COR-L47 (cell line): Measurements from ENCODE around the gene SCAP.
"Not testable (repeated sequence)": the region's sequence is repeated elsewhere in the genome, so short reads cannot be mapped to it uniquely, and the experiment has no call there.

Experiments
- DNase-seq: peaks from one replicate; lab custom pipeline; 2025; lab: John Stamatoyannopoulos, UW

Gene SCAP

DNA sequence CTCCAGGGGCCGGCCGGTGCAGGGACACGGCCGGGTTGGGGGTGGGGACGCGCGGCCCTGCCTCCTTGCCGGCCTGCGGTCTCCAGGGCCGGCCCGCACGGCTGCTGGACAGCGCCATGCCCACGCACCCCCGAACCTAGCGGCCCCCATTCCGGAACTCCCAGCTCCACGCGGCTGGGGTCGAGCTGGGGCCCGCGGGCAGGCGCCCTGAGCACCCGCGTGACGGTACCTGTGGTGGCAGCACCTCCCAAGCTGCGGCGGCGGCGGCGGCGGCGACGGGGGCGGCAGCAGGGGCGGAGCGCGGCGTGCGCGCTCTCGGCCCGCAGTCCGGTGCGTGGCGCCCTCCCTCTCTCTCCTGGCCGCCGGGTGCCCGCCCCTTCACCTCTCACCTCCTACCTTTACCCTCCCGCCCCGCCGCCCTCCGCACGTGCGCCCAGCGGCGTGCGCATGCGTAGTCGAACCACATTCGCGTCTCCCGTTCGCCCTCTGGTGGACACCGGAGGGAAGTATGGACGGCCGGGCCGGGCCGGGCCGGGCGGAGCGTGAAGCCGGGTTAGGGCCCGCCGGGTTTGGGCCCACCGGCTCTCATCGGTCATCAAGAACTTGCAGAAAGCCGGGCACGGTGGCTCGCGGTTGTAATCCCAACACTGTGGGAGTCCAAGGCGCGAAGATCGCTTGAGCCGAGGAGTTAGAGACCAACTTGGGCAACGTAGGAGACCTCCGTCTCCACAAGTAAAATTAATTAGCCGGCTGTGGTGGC, at the start of gene SCAP:
TSS of gene SCAP (minus strand) at position 372 of the 760 bp plus-strand sequence. CDS start 32,948 bp downstream, outside the sequence.
- peak; percentile 63 for DNase-seq

GRCh38 chr3:47523310-47524073, 47.8 kb upstream of the SCAP start:
- no peak for DNase-seq

- peak; percentile 75 for DNase-seq
Measured at GRCh38 chr3:47522082-47522987, 46.6 kb upstream of the SCAP start.

- DNase-seq = no peak
Measured at GRCh38 chr3:47520756-47521155, 45.0 kb upstream of the SCAP start.

DNA sequence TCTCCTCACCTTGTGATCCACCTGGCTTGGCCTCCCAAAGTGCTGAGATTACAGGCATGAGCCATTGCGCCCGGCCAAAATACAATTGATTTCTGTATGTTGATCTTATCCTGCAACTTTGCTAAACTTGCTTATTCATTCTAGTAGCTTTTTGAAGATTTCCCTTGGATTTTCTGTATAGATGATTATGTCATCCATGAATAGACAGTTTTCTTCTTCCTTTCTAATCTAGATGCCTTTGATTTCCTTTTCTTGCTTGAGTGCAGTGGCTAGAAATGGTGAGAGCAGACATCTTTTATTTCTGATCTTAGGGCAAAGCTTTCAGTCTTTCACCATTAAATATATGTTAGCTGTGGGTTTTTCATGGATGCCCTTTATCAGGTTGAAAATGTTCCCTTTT, 42.2 kb upstream of the SCAP start:
- DNase-seq = no peak

GRCh38 chr3:47515864-47516319, 40.2 kb upstream of the SCAP start:
- DNase-seq = no peak

DNA sequence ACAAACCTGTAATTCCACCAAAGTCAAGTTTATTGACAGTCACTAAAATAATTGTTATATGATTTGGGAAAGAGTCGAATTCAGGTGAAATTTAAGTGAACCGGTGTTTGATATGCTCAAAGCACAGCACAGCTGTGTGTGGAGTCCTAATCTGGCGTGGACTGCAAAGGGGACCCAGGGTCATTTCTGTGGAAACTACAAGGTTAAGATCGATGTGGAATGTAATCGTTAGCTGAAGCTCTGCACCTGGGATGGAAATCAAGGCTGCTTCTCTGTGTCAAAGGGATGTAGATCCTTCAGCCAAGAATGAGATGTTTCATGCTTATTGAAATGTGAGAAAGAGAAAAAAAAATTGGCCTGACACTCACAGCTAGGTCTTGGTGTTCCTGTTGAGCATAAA, 39.4 kb upstream of the SCAP start:
- DNase-seq = no peak

GRCh38 chr3:47513125-47513929, 37.6 kb upstream of the SCAP start, which contains the start of gene ELP6:
Gene ELP6, minus strand, starts transcription at chr3:47513712. Its CDS starts 122 bp downstream, at chr3:47513590.
- DNase-seq = peak; percentile 85

DNA sequence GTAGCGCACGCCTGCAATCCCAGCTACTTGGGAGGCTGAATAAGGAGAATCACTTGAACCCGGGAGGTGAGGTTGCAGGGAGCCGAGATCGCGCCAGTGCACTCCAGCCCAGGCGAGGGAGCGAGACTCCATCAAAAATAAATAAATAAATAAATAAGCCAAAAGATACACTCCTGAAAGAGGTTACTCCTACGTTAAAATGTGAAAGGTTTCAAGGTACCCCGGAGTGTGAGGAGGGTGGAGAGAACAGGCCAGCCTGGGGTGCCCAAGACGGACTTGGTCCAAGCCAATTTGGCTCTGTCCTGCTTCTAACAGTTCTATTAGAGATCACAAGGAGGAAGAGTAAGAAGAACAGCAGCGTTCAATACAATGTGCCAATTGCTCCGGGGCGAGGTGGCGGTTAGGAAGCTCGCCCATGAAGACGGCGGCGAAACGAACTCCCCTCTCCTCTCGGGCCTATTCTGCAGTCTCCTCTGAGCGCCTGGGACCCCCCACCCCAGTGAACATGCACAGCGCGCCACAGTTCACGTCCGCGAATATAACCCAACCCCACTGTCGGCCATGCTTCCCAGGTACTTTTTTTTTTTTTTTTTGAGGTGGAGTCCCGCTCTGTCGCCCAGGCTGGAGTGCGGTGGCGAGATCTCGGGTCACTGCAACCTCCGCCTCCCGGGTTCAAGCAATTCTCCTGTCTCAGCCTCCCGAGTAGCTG, 36.8 kb upstream of the SCAP start:
- peak; percentile 8 for DNase-seq

DNA sequence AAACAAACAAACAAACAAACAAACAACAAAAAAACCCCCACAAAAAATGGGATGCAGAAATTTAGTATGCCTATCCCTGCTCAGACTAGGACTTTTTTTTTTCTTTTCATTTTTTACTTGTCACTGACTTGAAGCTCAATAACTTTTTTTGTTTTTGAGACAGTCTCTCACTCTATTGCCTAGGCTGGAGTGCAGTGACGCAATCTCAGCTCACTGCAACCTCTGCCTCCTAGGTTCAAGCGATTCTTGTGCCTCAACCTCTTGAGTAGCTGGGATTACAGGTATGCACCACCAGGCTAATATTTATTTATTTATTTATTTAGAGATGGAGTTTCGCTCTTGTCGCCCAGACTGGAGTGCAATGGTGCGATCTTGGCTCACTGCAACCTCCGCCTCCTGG, 29.5 kb upstream of the SCAP start:
- DNase-seq = not testable (repeated sequence)

DNA sequence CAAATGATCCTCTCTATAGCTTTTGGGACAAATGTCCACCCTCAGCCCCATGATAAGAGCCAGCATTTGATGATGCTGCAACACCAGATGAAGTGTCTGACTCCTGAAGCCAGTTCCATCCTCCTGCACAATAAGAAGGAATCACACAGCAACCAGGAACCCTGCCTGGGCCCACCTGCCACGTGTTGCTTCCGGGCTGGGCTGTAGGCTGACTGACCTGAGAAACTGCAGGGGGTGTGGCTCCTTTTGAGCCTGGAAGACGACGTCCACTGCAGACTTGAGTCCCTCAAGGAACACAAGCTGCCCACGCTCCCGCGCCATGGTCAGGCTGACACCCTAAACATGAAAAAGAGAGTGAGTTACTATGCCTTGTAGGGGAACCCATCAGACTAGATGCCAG, 28.4 kb upstream of the SCAP start:
- DNase-seq = no peak

DNA sequence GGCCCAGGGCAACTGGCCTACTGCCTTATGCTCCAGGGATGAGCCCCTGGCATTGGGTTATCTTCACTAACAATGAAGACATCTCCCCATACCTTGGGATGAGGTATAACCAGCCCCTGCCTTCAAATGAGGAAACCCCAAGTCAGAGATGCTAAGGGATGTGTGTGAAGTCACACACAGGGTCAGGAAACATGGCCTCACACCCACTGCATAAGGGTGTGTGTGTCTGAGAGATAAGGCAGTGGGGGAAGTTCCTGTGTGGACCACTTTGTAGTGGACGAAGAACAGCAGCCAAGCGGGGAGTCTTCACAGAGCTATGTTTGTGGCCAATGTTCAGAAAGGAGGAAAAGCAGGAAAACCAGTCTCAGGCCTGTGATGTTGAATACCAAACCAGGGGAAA, 27.3 kb upstream of the SCAP start:
- no peak for DNase-seq

GRCh38 chr3:47496892-47497291, 21.2 kb upstream of the SCAP start:
- no peak for DNase-seq

- DNase-seq = no peak
Measured at GRCh38 chr3:47495886-47496285, 20.1 kb upstream of the SCAP start.

GRCh38 chr3:47495111-47495510, 19.4 kb upstream of the SCAP start:
- DNase-seq = no peak

DNA sequence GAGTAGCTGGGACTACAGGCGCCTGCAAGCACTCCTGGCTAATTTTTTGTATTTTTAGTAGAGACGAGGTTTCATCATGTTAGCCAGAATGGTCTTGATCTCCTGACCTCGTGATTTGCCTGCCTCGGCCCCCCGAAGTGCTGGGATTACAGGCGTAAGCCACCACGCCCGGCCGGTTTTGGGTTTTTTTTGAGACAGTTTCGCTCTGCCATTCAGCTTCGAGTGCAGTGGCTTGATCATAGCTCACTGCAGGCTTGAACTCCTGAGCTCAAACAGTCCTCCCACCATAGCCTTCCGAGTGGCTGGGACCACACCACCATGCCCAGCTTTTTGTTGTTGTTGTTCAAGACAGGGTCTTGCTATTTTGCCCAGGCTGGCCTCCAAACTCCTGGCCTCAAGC, 16.0 kb upstream of the SCAP start:
- DNase-seq = no peak

DNA sequence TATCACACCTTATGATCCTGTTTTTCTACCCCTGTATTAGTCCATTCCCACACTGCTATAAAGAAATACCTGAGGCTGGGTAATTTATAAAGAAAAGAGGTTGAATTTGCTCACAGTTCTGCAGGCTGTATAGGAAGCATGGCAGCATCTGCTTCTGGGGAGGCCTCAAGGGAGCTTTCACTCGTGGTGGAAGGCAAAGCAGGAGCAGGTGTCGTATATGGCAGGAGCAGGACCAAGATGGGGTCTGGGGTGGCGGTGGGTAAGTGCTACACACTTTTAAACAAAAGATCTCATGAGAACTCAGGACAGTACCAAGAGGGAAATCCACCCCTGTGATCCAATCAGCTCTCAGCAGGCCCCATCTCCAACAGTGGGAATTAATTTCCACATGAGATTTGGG, 15.4 kb upstream of the SCAP start:
- DNase-seq = no peak

GRCh38 chr3:47487265-47487664, 11.5 kb upstream of the SCAP start:
- DNase-seq = no peak

DNA sequence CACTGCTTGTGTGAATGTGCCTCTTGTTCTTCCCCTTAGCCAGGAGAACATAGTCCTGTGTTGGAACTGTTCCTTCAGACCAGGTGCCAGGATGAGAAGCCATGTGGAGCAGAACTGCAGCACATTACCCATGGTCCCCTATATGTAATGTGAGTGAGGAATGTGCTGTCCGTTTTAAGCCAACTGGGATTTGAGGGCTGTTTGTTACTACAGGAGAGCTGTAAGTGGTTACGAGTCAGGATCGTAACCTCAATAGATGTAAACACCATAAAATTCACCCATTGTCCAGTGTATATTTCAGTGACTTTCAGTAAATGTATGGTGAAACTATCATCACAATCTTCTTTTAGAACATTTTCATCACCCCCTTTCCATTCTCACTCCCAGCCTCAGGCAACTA, 10.1 kb upstream of the SCAP start:
- DNase-seq = no peak

GRCh38 chr3:47482366-47482765, 6.6 kb upstream of the SCAP start:
- DNase-seq = no peak

- not testable (repeated sequence) for DNase-seq
Measured at GRCh38 chr3:47481763-47482162, 6.0 kb upstream of the SCAP start.
